ENCODE data around the gene AGBL3. TPM values are rescaled to one million over a fixed set of nuclear protein-coding genes. Genes with fewer than 3 reads are reported as not detected.

AGBL3 gene
- total RNA-seq, 4 donors from 2014 or later: 0.61 to 1.9 (median 1.0) TPM

DNA sequence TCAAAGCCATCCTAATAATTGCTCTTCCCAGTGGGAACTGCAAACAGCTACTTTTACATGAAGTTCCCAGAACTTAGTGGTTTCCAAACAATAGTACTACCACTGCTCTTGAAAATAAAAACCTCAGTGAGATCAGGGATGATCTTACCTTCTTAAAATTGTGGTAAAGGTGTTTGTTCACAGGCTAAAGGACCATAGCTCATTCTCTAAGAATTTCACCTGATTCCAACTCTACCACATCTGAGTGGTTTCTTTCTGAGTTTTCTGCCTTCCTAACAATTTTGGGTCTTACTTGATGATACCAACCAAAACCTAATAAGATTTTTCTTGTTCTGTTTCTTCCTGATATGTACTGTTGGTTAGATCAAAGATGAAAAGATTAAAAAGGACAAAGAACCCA is 45.6 kb upstream of the AGBL3 start:
- Histone ChIP-seq H3K36me3 (no peaks in the 10 kb centered on the region), H3K4me3 (no peak overlapping the region), H3K4me1 (no peaks in the 10 kb centered on the region), H3K27ac (peak overlapping the region in 1 of 4 donors; percentile 0), H3K9me3 (no peaks in the 10 kb centered on the region), H3K27me3 (no peaks in the 10 kb centered on the region)
- no peak for ATAC-seq
- no peak for DNase-seq
- in situ Hi-C loops (cut with MboI; ENCODE audit: low sequenced_read_pairs in 4 of 4): loop anchor here in 1 of 4 donors (10.0 kb wide), 1 partner anchor 316 kb away; no protein-coding TSS in a partner anchor
- intact Hi-C loops (cut with DNase I; ENCODE audit: low total_unique reads): loop anchor here (10.0 kb wide), 1 partner anchor 186 kb away; no protein-coding TSS in a partner anchor
- TF ChIP-seq POLR2A (IDR thresholded peaks at IDR 0.05): no peak
- TF ChIP-seq, protein P1, sequence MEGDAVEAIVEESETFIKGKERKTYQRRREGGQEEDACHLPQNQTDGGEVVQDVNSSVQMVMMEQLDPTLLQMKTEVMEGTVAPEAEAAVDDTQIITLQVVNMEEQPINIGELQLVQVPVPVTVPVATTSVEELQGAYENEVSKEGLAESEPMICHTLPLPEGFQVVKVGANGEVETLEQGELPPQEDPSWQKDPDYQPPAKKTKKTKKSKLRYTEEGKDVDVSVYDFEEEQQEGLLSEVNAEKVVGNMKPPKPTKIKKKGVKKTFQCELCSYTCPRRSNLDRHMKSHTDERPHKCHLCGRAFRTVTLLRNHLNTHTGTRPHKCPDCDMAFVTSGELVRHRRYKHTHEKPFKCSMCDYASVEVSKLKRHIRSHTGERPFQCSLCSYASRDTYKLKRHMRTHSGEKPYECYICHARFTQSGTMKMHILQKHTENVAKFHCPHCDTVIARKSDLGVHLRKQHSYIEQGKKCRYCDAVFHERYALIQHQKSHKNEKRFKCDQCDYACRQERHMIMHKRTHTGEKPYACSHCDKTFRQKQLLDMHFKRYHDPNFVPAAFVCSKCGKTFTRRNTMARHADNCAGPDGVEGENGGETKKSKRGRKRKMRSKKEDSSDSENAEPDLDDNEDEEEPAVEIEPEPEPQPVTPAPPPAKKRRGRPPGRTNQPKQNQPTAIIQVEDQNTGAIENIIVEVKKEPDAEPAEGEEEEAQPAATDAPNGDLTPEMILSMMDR (IDR thresholded peaks at IDR 0.05 in 4 of 5, conservative IDR thresholded peaks at IDR 0.05 in 1 of 5): no peak

DNA sequence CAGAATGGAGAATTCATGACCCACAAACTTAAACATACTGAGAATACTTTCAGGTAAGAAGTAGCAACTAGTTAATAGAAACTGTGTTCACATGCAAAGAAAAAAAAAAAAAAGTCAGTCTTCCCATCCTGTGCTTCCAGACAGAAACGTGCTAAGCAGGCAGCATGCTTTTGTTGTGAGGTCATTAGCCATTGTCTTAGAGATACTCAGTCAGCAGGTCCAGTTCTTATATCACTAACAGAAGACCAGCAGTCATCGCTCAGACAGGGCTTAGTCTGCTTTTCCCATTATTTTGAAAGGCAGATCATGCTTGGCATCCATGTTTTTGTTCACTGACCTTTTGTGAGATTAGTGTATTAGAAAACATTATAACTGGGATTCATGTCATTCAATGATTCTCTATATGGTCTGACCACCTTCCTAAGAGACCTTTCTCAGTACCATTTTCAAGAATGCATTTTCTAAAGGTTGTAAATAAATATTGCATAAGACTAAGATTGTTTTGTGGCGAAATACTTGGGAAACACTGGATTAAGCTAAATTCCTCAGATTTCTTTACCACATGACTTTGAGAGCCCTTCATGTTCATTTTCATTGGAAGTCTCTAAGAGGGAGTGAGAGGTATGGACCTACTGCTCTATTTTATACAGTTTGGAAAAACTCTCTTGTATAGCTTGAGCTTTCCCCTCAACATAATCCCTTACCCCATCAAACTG is 45.0 kb upstream of the AGBL3 start:
- in situ Hi-C loops (cut with MboI; ENCODE audit: low sequenced_read_pairs in 4 of 4): loop anchor here in 1 of 4 donors (10.0 kb wide), 1 partner anchor 317 kb away; no protein-coding TSS in a partner anchor
- no peak overlapping the region for H3K4me3 ChIP-seq
- ATAC-seq: no peak
- no peaks in the 10 kb centered on the region for H3K4me1 ChIP-seq
- TF ChIP-seq, protein P1 (IDR thresholded peaks at IDR 0.05 in 4 of 5, conservative IDR thresholded peaks at IDR 0.05 in 1 of 5): no peak
- TF ChIP-seq POLR2A (IDR thresholded peaks at IDR 0.05): no peak
- H3K9me3 ChIP-seq: no peaks in the 10 kb centered on the region
- peak overlapping the region in 1 of 4 donors; percentile 0 for H3K27ac ChIP-seq
- H3K36me3 ChIP-seq: no peaks in the 10 kb centered on the region
- no peaks in the 10 kb centered on the region for H3K27me3 ChIP-seq
- intact Hi-C loops (cut with DNase I; ENCODE audit: low total_unique reads): loop anchor here (10.0 kb wide), 1 partner anchor 187 kb away; no protein-coding TSS in a partner anchor
- no peak for DNase-seq

DNA sequence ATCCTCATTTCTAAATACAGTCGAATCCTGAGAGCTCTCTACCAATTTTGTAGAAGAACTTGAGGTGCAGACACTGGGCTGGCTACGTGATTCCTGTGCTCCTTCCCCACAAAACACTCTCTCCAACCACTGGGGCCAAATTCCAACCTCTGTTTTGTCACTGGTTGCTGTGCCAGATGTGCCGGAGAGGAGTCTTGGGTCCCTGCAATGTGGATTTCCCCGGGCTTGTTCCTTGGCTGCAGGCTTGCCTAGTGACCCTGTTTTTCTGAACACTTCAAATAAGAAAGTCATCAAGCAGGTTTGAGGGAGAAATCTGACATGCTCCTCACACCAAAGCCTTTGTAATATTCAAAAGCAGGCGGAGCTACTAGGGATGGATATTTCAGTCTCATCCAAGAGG is 44.4 kb upstream of the AGBL3 start:
- in situ Hi-C loops (cut with MboI; ENCODE audit: low sequenced_read_pairs in 4 of 4): loop anchor here in 1 of 4 donors (10.0 kb wide), 1 partner anchor 317 kb away; no protein-coding TSS in a partner anchor
- no peak for TF ChIP-seq POLR2A (IDR thresholded peaks at IDR 0.05)
- TF ChIP-seq, protein P1 (IDR thresholded peaks at IDR 0.05 in 4 of 5, conservative IDR thresholded peaks at IDR 0.05 in 1 of 5): no peak
- no peaks in the 10 kb centered on the region for H3K36me3 ChIP-seq
- no peak overlapping the region for H3K4me3 ChIP-seq
- H3K27me3 ChIP-seq: no peaks in the 10 kb centered on the region
- no peak overlapping the region for H3K27ac ChIP-seq
- DNase-seq (no peak), ATAC-seq (no peak)
- intact Hi-C loops (cut with DNase I; ENCODE audit: low total_unique reads): loop anchor here (10.0 kb wide), 1 partner anchor 187 kb away; no protein-coding TSS in a partner anchor
- H3K9me3 ChIP-seq: no peaks in the 10 kb centered on the region
- H3K4me1 ChIP-seq: no peaks in the 10 kb centered on the region

DNA sequence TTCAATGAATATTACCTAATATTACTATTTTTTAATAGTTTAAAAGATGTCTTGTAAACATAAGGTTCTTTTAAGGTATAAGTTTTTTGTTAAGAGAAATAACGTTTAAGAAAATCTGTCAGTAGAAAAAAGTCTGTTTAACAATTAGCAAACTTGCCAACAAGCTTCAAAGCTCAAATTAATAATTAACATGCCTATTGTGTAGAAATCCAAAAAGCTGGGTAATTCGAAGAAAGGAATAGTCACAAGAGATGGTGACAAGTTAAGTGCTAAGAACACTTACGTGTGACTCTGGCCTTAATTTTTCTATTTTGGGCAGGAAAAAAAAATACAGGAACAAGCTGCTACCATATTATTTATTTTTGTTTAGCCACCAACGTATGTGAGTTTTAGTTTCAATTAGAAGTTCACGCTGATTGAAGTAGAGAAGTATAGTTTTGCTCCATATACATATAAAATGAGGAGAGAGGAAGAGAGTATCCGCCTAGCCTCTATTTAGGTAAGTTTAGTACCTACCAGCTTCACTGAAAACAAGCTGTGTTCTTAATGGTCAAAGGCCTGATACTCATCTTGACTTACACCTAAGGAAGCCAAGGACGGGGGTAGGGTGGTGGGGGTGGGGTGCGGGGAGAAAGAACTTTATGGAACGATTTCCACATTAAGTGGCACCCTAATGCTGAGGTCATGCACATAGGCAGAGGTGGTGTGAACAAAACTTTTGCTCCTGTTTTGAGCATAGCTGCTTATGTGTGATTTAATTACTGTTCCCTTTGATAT is 43.4 kb upstream of the AGBL3 start:
- no peak overlapping the region for H3K4me3 ChIP-seq
- ATAC-seq (no peak), DNase-seq (no peak)
- in situ Hi-C loops (cut with MboI; ENCODE audit: low sequenced_read_pairs in 4 of 4): loop anchor here in 1 of 4 donors (10.0 kb wide), 1 partner anchor 318 kb away; no protein-coding TSS in a partner anchor
- no peaks in the 10 kb centered on the region for H3K27me3 ChIP-seq
- intact Hi-C loops (cut with DNase I; ENCODE audit: low total_unique reads): loop anchor here (10.0 kb wide), 1 partner anchor 188 kb away; no protein-coding TSS in a partner anchor
- H3K9me3 ChIP-seq: no peaks in the 10 kb centered on the region
- no peak overlapping the region for H3K27ac ChIP-seq
- TF ChIP-seq POLR2A (IDR thresholded peaks at IDR 0.05): no peak
- TF ChIP-seq, protein P1 (IDR thresholded peaks at IDR 0.05 in 4 of 5, conservative IDR thresholded peaks at IDR 0.05 in 1 of 5): no peak
- H3K4me1 ChIP-seq: no peaks in the 10 kb centered on the region
- H3K36me3 ChIP-seq: peaks cover 0 to 7% of the 10 kb centered on the region in 2 donors
